ENCODE measurements around the gene PKD2. TPM values are rescaled to one million over a fixed set of nuclear protein-coding genes. Genes with fewer than 3 reads are reported as not detected.

PKD2 gene
- total and polyA plus RNA-seq, 2 of the 4 experiments (the other 2 are of a cell fraction) = 43.8 to 51.3 TPM

GRCh38 chr4:88075336-88075735, 67.9 kb downstream of the PKD2 start:
- Histone ChIP-seq H2AK5ac (ENCODE audit: low read depth, low read length) (no peak overlapping the region), H2BK120ac (ENCODE audit: low read depth, low read length) (no peak overlapping the region), H2AK9ac (replicated peaks; ENCODE audit: low read depth, low read length, poor library complexity) (no peak overlapping the region), H4K91ac (ENCODE audit: insufficient read depth, low read depth, low read length) (no peak overlapping the region), H3K27ac (ENCODE audit: insufficient read depth, low read length) (no peak overlapping the region), H4K8ac (ENCODE audit: low read depth in 2 of 2, low read length in 2 of 2) (no peak overlapping the region), H3K4me1 (ENCODE audit: control insufficient read depth, insufficient read depth, low read length) (no peaks in the 10 kb centered on the region), H4K20me1 (ENCODE audit: insufficient read depth, low read length) (no peaks in the 10 kb centered on the region), H3K27me3 (ENCODE audit: control insufficient read depth, insufficient read depth, low read length) (no peaks in the 10 kb centered on the region), H3K36me3 (ENCODE audit: control insufficient read depth, insufficient read depth, low read length) (peaks cover 38% of the 10 kb centered on the region), H2BK20ac (ENCODE audit: low read depth, low read length) (no peak overlapping the region), H3K4ac (ENCODE audit: low read depth, low read length) (no peak overlapping the region), H3K14ac (replicated peaks; ENCODE audit: low read depth, low read length) (no peak overlapping the region), H2AFZ (replicated peaks; ENCODE audit: low read length, poor library complexity) (no peak overlapping the region), H3K9me3 (ENCODE audit: control insufficient read depth, insufficient read depth, low read length) (no peaks in the 10 kb centered on the region), H2BK5ac (ENCODE audit: low read depth, low read length, poor library complexity, severe bottlenecking) (no peak overlapping the region), H3K56ac (ENCODE audit: extremely low read depth, insufficient read depth, low read length) (no peak overlapping the region), H3K9me1 (ENCODE audit: insufficient read depth, low read length) (peaks cover 5% of the 10 kb centered on the region; the same call in 1 of the 2 replicates), H3K79me1 (ENCODE audit: low read depth in 1 of 2, low read length in 2 of 2) (peaks cover 0 to 3% of the 10 kb centered on the region in 2 experiments; a peak in 2 of 4 replicates), H3K23ac (ENCODE audit: low read depth, low read length) (no peak overlapping the region), H2BK15ac (ENCODE audit: low read depth, low read length) (no peak overlapping the region), H3K4me3 (ENCODE audit: insufficient read depth, low read depth, low read length) (no peak overlapping the region), H3K4me2 (ENCODE audit: low read depth, low read length) (no peak overlapping the region), H3K18ac (ENCODE audit: low read depth, low read length) (no peak overlapping the region), H3K9ac (ENCODE audit: low read depth, low read length) (no peak overlapping the region), H4K5ac (ENCODE audit: low read depth, low read length) (no peak overlapping the region)
- in situ Hi-C loops (cut with MboI; ENCODE audit: low sequenced_read_pairs) = no loop called here
- DNase-seq (no peak), ATAC-seq (ENCODE audit: low read depth) (no peak)
- ChIA-PET POLR2A (ENCODE audit: unreplicated experiment) (no interaction called here), CTCF (no interaction called here)
- intact Hi-C loops (cut with micrococcal nuclease) = no loop called here
- dilution Hi-C loops (cut with HindIII; ENCODE audit: low sequenced_read_pairs, unreplicated experiment) = no loop called here
- WGBS, 2 experiments (ENCODE audit: extremely low coverage in 2 of 2, insufficient read length in 1 of 2) = no CpG with 5 or more reads among the region's 9 CpGs
- TF ChIP-seq USF2 (IDR thresholded peaks at IDR 0.05; ENCODE audit: low read depth, low read length) = no peak
- TF ChIP-seq BHLHE40 (IDR thresholded peaks at IDR 0.05; ENCODE audit: low read depth, low read length) = no peak
- TF ChIP-seq FOS (IDR thresholded peaks at IDR 0.05; ENCODE audit: low read depth, low read length) = no peak
- TF ChIP-seq RCOR1 (IDR thresholded peaks at IDR 0.05; ENCODE audit: insufficient replicate concordance, low read length) = no peak
- no peak for TF ChIP-seq MXI1 (IDR thresholded peaks at IDR 0.05; ENCODE audit: borderline replicate concordance, low read depth, low read length)
- TF ChIP-seq MAZ (IDR thresholded peaks at IDR 0.05; ENCODE audit: borderline replicate concordance, low read depth, low read length) = no peak
- no peak for TF ChIP-seq CTCF (conservative IDR thresholded peaks at IDR 0.05; ENCODE audit: low read depth, low read length)
- no peak for TF ChIP-seq RAD21 (IDR thresholded peaks at IDR 0.05; ENCODE audit: low read length)
- no peak for TF ChIP-seq RFX5 (IDR thresholded peaks at IDR 0.05; ENCODE audit: low read depth, low read length)
- TF ChIP-seq POLR2A (IDR thresholded peaks at IDR 0.05; ENCODE audit: low read depth, low read length) = no peak
- TF ChIP-seq CHD1 (IDR thresholded peaks at IDR 0.05; ENCODE audit: low read depth, low read length) = no peak
- no peak for TF ChIP-seq MAFK (IDR thresholded peaks at IDR 0.05; ENCODE audit: low read depth, low read length)
- no peak for TF ChIP-seq ELK1 (IDR thresholded peaks at IDR 0.05; ENCODE audit: borderline replicate concordance, low read depth, low read length)
- TF ChIP-seq SMC3 (IDR thresholded peaks at IDR 0.05; ENCODE audit: low read depth, low read length) = no peak
- TF ChIP-seq CEBPB (IDR thresholded peaks at IDR 0.05; ENCODE audit: low read depth, low read length) = no peak
- TF ChIP-seq NFE2L2 (IDR thresholded peaks at IDR 0.05; ENCODE audit: low read depth, low read length) = no peak
- BruUV-seq (replicated peaks) = no TSS peak

All from IMR-90 (cell line).